Endodermal cell (in vitro differentiated cells): ENCODE results near the gene INTU. TPM values are rescaled to one million over a fixed set of nuclear protein-coding genes. Genes with fewer than 3 reads are reported as not detected.

Experiments used
- DNase-seq: peaks from one replicate; pipeline ENCODE4 v3.0.0-alpha.2; 2017
- H3K27ac ChIP-seq: 2 replicates; pipeline ENCODE4 v1.5.1; 2013; ENCODE audit warnings: mild to moderate bottlenecking, low read depth, low read length, moderate library complexity
- H3K27me3 ChIP-seq: 2 replicates; pipeline ENCODE4 v1.6.1; 2013; ENCODE audit warnings: mild to moderate bottlenecking, low read length, moderate library complexity; ENCODE audit not compliant: insufficient read depth, control insufficient read depth, poor library complexity, severe bottlenecking
- H3K36me3 ChIP-seq: 2 replicates; pipeline ENCODE4 v1.7.0; 2013; ENCODE audit warnings: mild to moderate bottlenecking, low read length, moderate library complexity; ENCODE audit not compliant: control insufficient read depth, insufficient read depth
- H3K4me1 ChIP-seq: one replicate; pipeline ENCODE4 v1.7.0; 2013; ENCODE audit warnings: low read length; ENCODE audit not compliant: control insufficient read depth, insufficient read depth
- H3K4me3 ChIP-seq: 2 replicates; pipeline ENCODE4 v1.5.1; 2013; ENCODE audit warnings: mild to moderate bottlenecking, low read length, moderate library complexity
- H3K9ac ChIP-seq: 2 replicates; pipeline ENCODE4 v1.6.1; 2013; ENCODE audit warnings: mild to moderate bottlenecking, low read length, moderate library complexity; ENCODE audit not compliant: poor library complexity, severe bottlenecking; ENCODE audit errors: extremely low read depth
- H3K9me3 ChIP-seq: 2 replicates; pipeline ENCODE4 v1.6.1; 2013; ENCODE audit warnings: mild to moderate bottlenecking, low read length, moderate library complexity; ENCODE audit not compliant: control insufficient read depth
- H3K27ac Mint-ChIP-seq: 2 replicates; pipeline ENCODE4 v1.8.0; 2020; ENCODE audit warnings: mixed read lengths
- H3K27me3 Mint-ChIP-seq: 2 replicates; pipeline ENCODE4 v1.8.0; 2021; ENCODE audit warnings: mild to moderate bottlenecking, mixed read lengths; ENCODE audit not compliant: insufficient read depth
- H3K36me3 Mint-ChIP-seq: 2 replicates; pipeline ENCODE4 v1.8.0; 2020; ENCODE audit warnings: low read depth, mixed read lengths
- H3K4me1 Mint-ChIP-seq: 2 replicates; pipeline ENCODE4 v1.8.0; 2020; ENCODE audit warnings: mixed read lengths
- H3K4me3 Mint-ChIP-seq: 2 replicates; pipeline ENCODE4 v1.8.0; 2020; ENCODE audit warnings: mild to moderate bottlenecking, moderate library complexity, mixed read lengths
- H3K9me3 Mint-ChIP-seq: 2 replicates; pipeline ENCODE4 v1.8.0; 2020; ENCODE audit warnings: mild to moderate bottlenecking, mixed read lengths
- CTCF ChIP-seq: fragments of 200-600 bp; sonication (generic); conservative IDR thresholded peaks from 2 replicates; pipeline ENCODE4 v1.5.0; 2021; ENCODE audit warnings: antibody characterized with exemption, mild to moderate bottlenecking
- WGBS, 2 experiments: methylation state at CpG; one replicate each; pipeline versions ENCODE4 v1.1.5 to v1.1.7; 2013; ENCODE audit warnings: missing lambda C conversion rate in 2 of 2, mixed read lengths in 1 of 2; ENCODE audit not compliant: insufficient coverage in 1 of 2, insufficient read length in 1 of 2; 5-methylcytosine and 5-hydroxymethylcytosine counted together
- total RNA-seq, 2 donors: library from RNA; stranded (reverse); fragmentation: NEBNext Ultra II Directional in 1 of 2; extraction: Animal tissue kit (Norgen Biotek cat#: 25700) in 1 of 2; gene quantifications; 2 replicates in 1 of 2; 3 replicates in 1 of 2; pipeline ENCODE4 v1.2.1, GENCODE V29; 2021

INTU gene
- total RNA-seq, 2 donors from 2014 or later, result 20.5 to 31.3 TPM

- Histone ChIP-seq H3K9ac (no peak overlapping the region), H3K4me3 (no peak overlapping the region), H3K27ac (no peak overlapping the region), H3K9me3 (no peaks in the 10 kb centered on the region), H3K36me3 (no peaks in the 10 kb centered on the region), H3K27me3 (no peaks in the 10 kb centered on the region), H3K4me1 (no peaks in the 10 kb centered on the region)
- no peak for TF ChIP-seq CTCF
- no peak for DNase-seq
- Mint-ChIP-seq H3K27ac (no peak overlapping the region), H3K4me1 (peaks cover 16% of the 10 kb centered on the region), H3K4me3 (no peak overlapping the region), H3K27me3 (no peaks in the 10 kb centered on the region), H3K9me3 (no peaks in the 10 kb centered on the region), H3K36me3 (no peaks in the 10 kb centered on the region)
Observed at GRCh38 chr4:127606823-127607222, 25.9 kb upstream of the INTU start.

GRCh38 chr4:127609484-127609883, 23.3 kb upstream of the INTU start:
- TF ChIP-seq CTCF, result no peak
- WGBS, 2 experiments, result 79 to 80% methylated on average over 3 to 5 of the region's 5 CpGs

GRCh38 chr4:127610488-127610887, 22.3 kb upstream of the INTU start:
- Mint-ChIP-seq H3K27ac (no peak overlapping the region), H3K27me3 (peaks cover 2% of the 10 kb centered on the region), H3K36me3 (no peaks in the 10 kb centered on the region), H3K4me1 (peaks cover 8% of the 10 kb centered on the region), H3K4me3 (no peak overlapping the region), H3K9me3 (no peaks in the 10 kb centered on the region)
- no peaks in the 10 kb centered on the region for H3K27me3 ChIP-seq
- no peak overlapping the region for H3K9ac ChIP-seq
- 98 to 100% methylated on average over 1 to 3 of the region's 3 CpGs for WGBS, 2 experiments
- no peak overlapping the region for H3K27ac ChIP-seq
- H3K4me3 ChIP-seq, result no peak overlapping the region
- no peaks in the 10 kb centered on the region for H3K9me3 ChIP-seq
- no peaks in the 10 kb centered on the region for H3K4me1 ChIP-seq
- no peak for DNase-seq
- no peak for TF ChIP-seq CTCF
- H3K36me3 ChIP-seq, result no peaks in the 10 kb centered on the region

More at GRCh38 chr4:127609484-127609883, 23.3 kb upstream of the INTU start:
- Mint-ChIP-seq H3K27ac (no peak overlapping the region), H3K4me1 (peaks cover 15% of the 10 kb centered on the region), H3K9me3 (no peaks in the 10 kb centered on the region), H3K27me3 (peaks cover 2% of the 10 kb centered on the region), H3K36me3 (no peaks in the 10 kb centered on the region), H3K4me3 (no peak overlapping the region)
- no peaks in the 10 kb centered on the region for H3K36me3 ChIP-seq
- DNase-seq, result no peak
- H3K27me3 ChIP-seq, result no peaks in the 10 kb centered on the region
- H3K9ac ChIP-seq, result no peak overlapping the region
- no peak overlapping the region for H3K4me3 ChIP-seq
- H3K4me1 ChIP-seq, result no peaks in the 10 kb centered on the region
- no peak overlapping the region for H3K27ac ChIP-seq
- no peaks in the 10 kb centered on the region for H3K9me3 ChIP-seq
